ENCODE results near the gene INO80C.

Gene INO80C

GRCh38 chr18:35519148-35519899 lies 21.6 kb upstream of the INO80C start:
- Mint-ChIP-seq H3K9me3 (no peaks in the 10 kb centered on the region), H3K4me1 (peaks cover 6% of the 10 kb centered on the region), H3K4me3 (no peak overlapping the region), H3K36me3 (ENCODE audit: insufficient read depth) (no peaks in the 10 kb centered on the region), H3K27me3 (no peaks in the 10 kb centered on the region), H3K27ac (ENCODE audit: low read depth) (no peak overlapping the region)
- DNase-seq (ENCODE audit: low spot score in 2 of 2) = no peak
- no peak for ATAC-seq (replicated peaks; ENCODE audit: extremely low read depth, poor library complexity, severe bottlenecking)

GRCh38 chr18:35517715-35518114 lies 20.0 kb upstream of the INO80C start:
- no peaks in the 10 kb centered on the region for H3K36me3 Mint-ChIP-seq (ENCODE audit: insufficient read depth)
- ATAC-seq (replicated peaks; ENCODE audit: extremely low read depth, poor library complexity, severe bottlenecking) = no peak
- H3K27me3 Mint-ChIP-seq = no peaks in the 10 kb centered on the region

GRCh38 chr18:35516789-35517188 lies 19.0 kb upstream of the INO80C start:
- no peak overlapping the region for H3K4me3 Mint-ChIP-seq
- no peaks in the 10 kb centered on the region for H3K27me3 Mint-ChIP-seq
- H3K36me3 Mint-ChIP-seq (ENCODE audit: insufficient read depth) = no peaks in the 10 kb centered on the region
- DNase-seq (ENCODE audit: low spot score in 2 of 2) (no peak), ATAC-seq (replicated peaks; ENCODE audit: extremely low read depth, poor library complexity, severe bottlenecking) (no peak)
- H3K9me3 Mint-ChIP-seq = no peaks in the 10 kb centered on the region
- H3K27ac Mint-ChIP-seq (ENCODE audit: low read depth) = no peak overlapping the region
- no peaks in the 10 kb centered on the region for H3K4me1 Mint-ChIP-seq

More at GRCh38 chr18:35517715-35518114, 20.0 kb upstream of the INO80C start:
- Mint-ChIP-seq H3K9me3 (no peaks in the 10 kb centered on the region), H3K4me1 (no peaks in the 10 kb centered on the region), H3K4me3 (no peak overlapping the region), H3K27ac (ENCODE audit: low read depth) (no peak overlapping the region)
- DNase-seq (ENCODE audit: low spot score in 2 of 2) = no peak

- Mint-ChIP-seq H3K4me1 (no peaks in the 10 kb centered on the region), H3K27me3 (no peaks in the 10 kb centered on the region), H3K36me3 (ENCODE audit: insufficient read depth) (no peaks in the 10 kb centered on the region), H3K9me3 (no peaks in the 10 kb centered on the region), H3K4me3 (no peak overlapping the region), H3K27ac (ENCODE audit: low read depth) (no peak overlapping the region)
- DNase-seq (ENCODE audit: low spot score in 2 of 2) (no peak), ATAC-seq (replicated peaks; ENCODE audit: extremely low read depth, poor library complexity, severe bottlenecking) (no peak)
These were observed 18.6 kb upstream of the INO80C start for GRCh38 chr18:35516351-35516750.

GRCh38 chr18:35515460-35516130 lies 17.8 kb upstream of the INO80C start:
- H3K4me1 Mint-ChIP-seq = no peaks in the 10 kb centered on the region
- no peak overlapping the region for H3K4me3 Mint-ChIP-seq
- DNase-seq (ENCODE audit: low spot score in 2 of 2) = no peak
- no peaks in the 10 kb centered on the region for H3K36me3 Mint-ChIP-seq (ENCODE audit: insufficient read depth)
- H3K9me3 Mint-ChIP-seq = no peaks in the 10 kb centered on the region
- no peaks in the 10 kb centered on the region for H3K27me3 Mint-ChIP-seq
- H3K27ac Mint-ChIP-seq (ENCODE audit: low read depth) = no peak overlapping the region
- no peak for ATAC-seq (replicated peaks; ENCODE audit: extremely low read depth, poor library complexity, severe bottlenecking)

- Mint-ChIP-seq H3K27ac (ENCODE audit: low read depth) (no peak overlapping the region), H3K36me3 (ENCODE audit: insufficient read depth) (no peaks in the 10 kb centered on the region), H3K4me3 (no peak overlapping the region), H3K4me1 (no peaks in the 10 kb centered on the region), H3K27me3 (no peaks in the 10 kb centered on the region), H3K9me3 (no peaks in the 10 kb centered on the region)
- DNase-seq (ENCODE audit: low spot score in 2 of 2) = no peak
- no peak for ATAC-seq (replicated peaks; ENCODE audit: extremely low read depth, poor library complexity, severe bottlenecking)
These were observed 17.1 kb upstream of the INO80C start for GRCh38 chr18:35514752-35515459.

GRCh38 chr18:35514283-35514682 lies 16.5 kb upstream of the INO80C start:
- H3K4me1 Mint-ChIP-seq = no peaks in the 10 kb centered on the region
- ATAC-seq (replicated peaks; ENCODE audit: extremely low read depth, poor library complexity, severe bottlenecking) (no peak), DNase-seq (ENCODE audit: low spot score in 2 of 2) (no peak)
- H3K4me3 Mint-ChIP-seq = no peak overlapping the region
- no peak overlapping the region for H3K27ac Mint-ChIP-seq (ENCODE audit: low read depth)
- H3K36me3 Mint-ChIP-seq (ENCODE audit: insufficient read depth) = no peaks in the 10 kb centered on the region
- H3K9me3 Mint-ChIP-seq = no peaks in the 10 kb centered on the region
- H3K27me3 Mint-ChIP-seq = no peaks in the 10 kb centered on the region

GRCh38 chr18:35513181-35513936 lies 15.6 kb upstream of the INO80C start:
- Mint-ChIP-seq H3K27ac (ENCODE audit: low read depth) (no peak overlapping the region), H3K4me1 (no peaks in the 10 kb centered on the region), H3K27me3 (no peaks in the 10 kb centered on the region), H3K36me3 (ENCODE audit: insufficient read depth) (no peaks in the 10 kb centered on the region), H3K4me3 (no peak overlapping the region), H3K9me3 (no peaks in the 10 kb centered on the region)
- ATAC-seq (replicated peaks; ENCODE audit: extremely low read depth, poor library complexity, severe bottlenecking) = no peak
- no peak for DNase-seq (ENCODE audit: low spot score in 2 of 2)

GRCh38 chr18:35512761-35513160 lies 15.0 kb upstream of the INO80C start:
- Mint-ChIP-seq H3K9me3 (no peaks in the 10 kb centered on the region), H3K27me3 (no peaks in the 10 kb centered on the region), H3K4me1 (no peaks in the 10 kb centered on the region), H3K27ac (ENCODE audit: low read depth) (no peak overlapping the region), H3K36me3 (ENCODE audit: insufficient read depth) (no peaks in the 10 kb centered on the region), H3K4me3 (no peak overlapping the region)
- ATAC-seq (replicated peaks; ENCODE audit: extremely low read depth, poor library complexity, severe bottlenecking) = no peak
- DNase-seq (ENCODE audit: low spot score in 2 of 2) = no peak

- Mint-ChIP-seq H3K27ac (ENCODE audit: low read depth) (no peak overlapping the region), H3K36me3 (ENCODE audit: insufficient read depth) (no peaks in the 10 kb centered on the region), H3K4me1 (no peaks in the 10 kb centered on the region), H3K27me3 (no peaks in the 10 kb centered on the region), H3K9me3 (no peaks in the 10 kb centered on the region), H3K4me3 (no peak overlapping the region)
- DNase-seq (ENCODE audit: low spot score in 2 of 2) (no peak), ATAC-seq (replicated peaks; ENCODE audit: extremely low read depth, poor library complexity, severe bottlenecking) (no peak)
These were observed 14.1 kb upstream of the INO80C start for GRCh38 chr18:35511833-35512232.

- Mint-ChIP-seq H3K27me3 (no peaks in the 10 kb centered on the region), H3K4me3 (no peak overlapping the region), H3K9me3 (no peaks in the 10 kb centered on the region), H3K27ac (ENCODE audit: low read depth) (no peak overlapping the region), H3K36me3 (ENCODE audit: insufficient read depth) (no peaks in the 10 kb centered on the region), H3K4me1 (no peaks in the 10 kb centered on the region)
- DNase-seq (ENCODE audit: low spot score in 2 of 2) = no peak
- ATAC-seq (replicated peaks; ENCODE audit: extremely low read depth, poor library complexity, severe bottlenecking) = no peak
These were observed 13.7 kb upstream of the INO80C start for GRCh38 chr18:35511428-35511827.

- ATAC-seq (replicated peaks; ENCODE audit: extremely low read depth, poor library complexity, severe bottlenecking) = no peak
- DNase-seq (ENCODE audit: low spot score in 2 of 2) = no peak
- Mint-ChIP-seq H3K27ac (ENCODE audit: low read depth) (no peak overlapping the region), H3K27me3 (peaks cover 7% of the 10 kb centered on the region), H3K9me3 (no peaks in the 10 kb centered on the region), H3K36me3 (ENCODE audit: insufficient read depth) (no peaks in the 10 kb centered on the region), H3K4me1 (no peaks in the 10 kb centered on the region), H3K4me3 (no peak overlapping the region)
These were observed 12.4 kb upstream of the INO80C start for GRCh38 chr18:35510076-35510651.
